Activated naive CD8-positive, alpha-beta T cell treated with anti-CD3 and anti-CD28 coated beads for 36 hours (primary cell): Measurements from ENCODE around the gene PCLAF. TPM values are rescaled to one million over a fixed set of nuclear protein-coding genes. Genes with fewer than 3 reads are reported as not detected.
"Not testable (repeated sequence)": the region's sequence is repeated elsewhere in the genome, so short reads cannot be mapped to it uniquely, and the experiment has no call there.

Experiments used
- DNase-seq: peaks from one replicate; pipeline ENCODE4 v3.0.0; 2021
- H3K27ac Mint-ChIP-seq: one replicate; pipeline ENCODE4 v1.8.0; 2022; ENCODE audit warnings: mild to moderate bottlenecking, moderate library complexity, mixed read lengths
- H3K27me3 Mint-ChIP-seq: one replicate; pipeline ENCODE4 v1.8.0; 2022; ENCODE audit warnings: mild to moderate bottlenecking, mixed read lengths
- H3K36me3 Mint-ChIP-seq: one replicate; pipeline ENCODE4 v1.8.0; 2021; ENCODE audit warnings: mild to moderate bottlenecking, mixed read lengths
- H3K4me1 Mint-ChIP-seq: one replicate; pipeline ENCODE4 v1.8.0; 2021; ENCODE audit warnings: mixed read lengths
- H3K4me3 Mint-ChIP-seq: one replicate; pipeline ENCODE4 v1.8.0; 2022; ENCODE audit warnings: mild to moderate bottlenecking, moderate library complexity, mixed read lengths
- H3K9me3 Mint-ChIP-seq: one replicate; pipeline ENCODE4 v1.8.0; 2022; ENCODE audit warnings: mixed read lengths
- total RNA-seq, 2 experiments: library from RNA; stranded (reverse); gene quantifications; one replicate each; pipeline ENCODE4 v1.2.3, GENCODE V29; 2021

The PCLAF gene
- total RNA-seq, 2 experiments from 2014 or later: 126 to 134 TPM

DNA sequence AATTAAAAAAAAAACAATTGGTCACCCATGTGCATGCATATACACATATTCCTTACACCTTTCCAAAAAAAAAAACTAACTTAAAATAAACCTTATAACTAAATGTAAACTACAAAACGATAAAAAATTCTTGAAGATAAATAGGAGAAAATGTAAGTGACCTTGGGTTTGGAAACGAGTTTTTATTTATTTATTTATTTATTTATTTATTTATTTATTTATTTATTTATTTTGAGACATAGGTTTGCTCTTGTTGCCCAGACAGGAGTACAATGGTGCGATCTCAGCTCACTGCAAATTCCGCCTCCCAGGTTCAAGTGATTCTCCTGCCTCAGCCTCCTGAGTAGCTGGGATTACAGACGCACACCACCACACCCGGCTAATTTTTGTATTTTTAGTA is 35.0 kb downstream of the PCLAF start:
- Mint-ChIP-seq H3K4me1 (peaks cover 22% of the 10 kb centered on the region), H3K36me3 (peaks cover 15% of the 10 kb centered on the region)
- not testable (repeated sequence) for H3K9me3 Mint-ChIP-seq, DNase-seq, H3K27ac Mint-ChIP-seq, H3K27me3 Mint-ChIP-seq, H3K4me3 Mint-ChIP-seq

DNA sequence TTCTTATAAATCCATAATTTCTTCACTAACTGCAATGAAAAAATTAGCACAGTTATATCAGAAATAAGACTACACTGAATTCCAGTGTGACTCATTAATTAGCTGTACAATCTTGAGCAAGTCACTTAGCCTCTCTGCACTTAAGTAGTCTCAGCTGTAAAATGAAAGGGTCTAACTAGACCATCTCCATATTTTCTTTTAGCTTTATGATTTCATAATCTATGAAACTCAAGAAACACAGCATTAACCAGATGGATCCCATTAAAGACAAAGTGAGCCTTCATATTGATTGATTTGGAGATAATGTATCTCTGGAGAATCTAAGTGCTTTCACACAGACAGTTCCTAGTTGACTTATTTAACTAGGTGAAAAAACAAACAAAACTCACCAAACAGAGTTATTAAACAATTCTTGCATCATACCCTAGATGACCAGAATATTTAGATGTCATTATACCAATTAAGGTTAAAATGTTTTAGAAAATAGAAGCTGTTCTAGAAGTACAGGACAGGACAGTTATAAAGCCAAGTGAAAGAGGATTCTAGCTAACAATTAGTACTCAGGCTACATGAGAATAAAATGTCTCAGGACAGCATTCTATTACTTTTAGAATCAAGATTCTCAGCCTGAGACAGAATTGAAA is 36.5 kb downstream of the PCLAF start:
- Mint-ChIP-seq H3K4me3 (no peak overlapping the region), H3K4me1 (peaks cover 18% of the 10 kb centered on the region), H3K9me3 (no peaks in the 10 kb centered on the region), H3K36me3 (peaks cover 13% of the 10 kb centered on the region), H3K27ac (no peak overlapping the region), H3K27me3 (no peaks in the 10 kb centered on the region)
- DNase-seq: no peak

DNA sequence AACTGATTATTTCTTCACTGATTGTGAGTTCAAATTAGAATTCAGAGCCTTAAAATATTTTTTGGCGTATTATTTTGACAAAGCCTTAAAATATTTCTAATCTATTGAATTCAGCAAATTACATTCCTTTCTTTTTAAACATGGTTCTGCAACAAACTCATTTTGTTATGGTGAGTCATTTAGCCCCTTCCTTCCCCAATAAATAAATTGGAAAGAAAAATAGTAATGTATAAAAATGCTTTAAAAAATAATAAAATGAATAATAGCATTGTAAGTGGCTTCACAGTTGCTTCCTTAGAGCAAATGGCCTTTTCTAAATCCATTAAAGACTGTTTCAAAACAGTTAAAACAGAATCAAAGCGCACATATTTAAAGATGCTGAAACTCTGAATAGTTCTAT is 37.4 kb downstream of the PCLAF start:
- Mint-ChIP-seq H3K27ac (no peak overlapping the region), H3K9me3 (no peaks in the 10 kb centered on the region), H3K4me3 (no peak overlapping the region), H3K27me3 (no peaks in the 10 kb centered on the region), H3K36me3 (peaks cover 14% of the 10 kb centered on the region), H3K4me1 (peaks cover 16% of the 10 kb centered on the region)
- DNase-seq: no peak

DNA sequence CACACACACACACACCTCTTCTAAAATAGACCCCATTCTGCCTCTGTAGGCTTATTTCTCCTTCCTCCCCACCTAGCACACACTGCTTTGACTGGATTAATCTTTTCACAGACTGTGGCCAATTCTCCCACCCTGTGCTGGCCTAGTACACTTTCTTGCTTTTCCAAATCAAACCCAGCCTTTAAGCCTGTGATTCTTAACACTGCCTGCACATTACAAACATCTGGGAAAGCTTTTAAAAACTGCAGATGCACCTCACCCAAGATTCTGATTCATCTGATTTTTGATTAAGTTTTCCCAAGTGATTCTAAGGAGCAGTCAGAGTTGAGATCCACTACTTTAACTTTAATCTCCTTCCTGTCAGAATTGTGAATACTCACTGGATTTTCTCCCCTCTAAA is 38.0 kb downstream of the PCLAF start:
- no peaks in the 10 kb centered on the region for H3K9me3 Mint-ChIP-seq
- H3K4me1 Mint-ChIP-seq: peaks cover 16% of the 10 kb centered on the region
- no peaks in the 10 kb centered on the region for H3K27me3 Mint-ChIP-seq
- peaks cover 14% of the 10 kb centered on the region for H3K36me3 Mint-ChIP-seq
- DNase-seq: no peak
- no peak overlapping the region for H3K27ac Mint-ChIP-seq
- H3K4me3 Mint-ChIP-seq: no peak overlapping the region

DNA sequence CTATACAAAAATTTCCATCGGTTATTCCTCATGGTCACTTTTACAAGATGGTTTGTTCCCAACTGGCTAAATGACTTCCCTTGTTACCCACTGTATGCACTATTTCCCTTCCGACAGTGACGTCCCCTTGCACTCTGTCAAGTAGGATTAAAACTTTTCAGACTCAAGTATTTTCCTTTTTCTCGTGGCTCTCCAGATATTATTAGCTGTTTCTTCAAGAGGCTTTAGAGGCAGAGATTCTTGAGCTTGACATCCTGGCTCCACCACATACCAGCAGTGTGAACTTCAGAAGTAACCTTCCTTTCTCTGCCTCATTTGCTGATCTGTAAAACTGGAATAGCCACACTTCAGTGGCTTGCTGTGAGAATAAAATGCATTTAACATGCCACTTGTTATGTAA is 39.3 kb downstream of the PCLAF start:
- no peak overlapping the region for H3K4me3 Mint-ChIP-seq
- H3K4me1 Mint-ChIP-seq: peaks cover 18% of the 10 kb centered on the region
- H3K36me3 Mint-ChIP-seq: peaks cover 9% of the 10 kb centered on the region
- H3K27ac Mint-ChIP-seq: no peak overlapping the region
- no peaks in the 10 kb centered on the region for H3K9me3 Mint-ChIP-seq
- DNase-seq: no peak
- H3K27me3 Mint-ChIP-seq: no peaks in the 10 kb centered on the region

DNA sequence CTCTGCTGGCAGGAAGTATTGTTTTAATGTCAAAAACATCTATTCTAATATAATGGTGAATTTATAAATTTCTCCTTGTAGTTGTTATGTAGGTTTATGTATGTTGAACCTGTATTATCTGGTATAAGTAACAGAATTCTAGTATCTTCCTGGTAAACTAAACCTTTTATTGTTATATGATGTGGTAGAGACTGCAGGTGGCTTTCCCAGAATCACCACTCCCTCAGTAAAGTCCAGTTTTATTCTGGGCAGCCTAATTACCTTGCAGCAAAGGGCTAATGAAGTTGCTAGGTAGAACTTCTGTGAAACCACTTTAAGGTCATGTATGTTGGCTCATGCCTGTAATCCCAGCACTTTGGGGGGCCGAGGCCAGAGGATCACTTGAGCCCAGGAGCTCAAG is 40.9 kb downstream of the PCLAF start:
- H3K4me3 Mint-ChIP-seq: no peak overlapping the region
- H3K36me3 Mint-ChIP-seq: peaks cover 9% of the 10 kb centered on the region
- H3K4me1 Mint-ChIP-seq: peaks cover 27% of the 10 kb centered on the region
- no peaks in the 10 kb centered on the region for H3K27me3 Mint-ChIP-seq
- H3K9me3 Mint-ChIP-seq: no peaks in the 10 kb centered on the region
- no peak for DNase-seq
- H3K27ac Mint-ChIP-seq: no peak overlapping the region

DNA sequence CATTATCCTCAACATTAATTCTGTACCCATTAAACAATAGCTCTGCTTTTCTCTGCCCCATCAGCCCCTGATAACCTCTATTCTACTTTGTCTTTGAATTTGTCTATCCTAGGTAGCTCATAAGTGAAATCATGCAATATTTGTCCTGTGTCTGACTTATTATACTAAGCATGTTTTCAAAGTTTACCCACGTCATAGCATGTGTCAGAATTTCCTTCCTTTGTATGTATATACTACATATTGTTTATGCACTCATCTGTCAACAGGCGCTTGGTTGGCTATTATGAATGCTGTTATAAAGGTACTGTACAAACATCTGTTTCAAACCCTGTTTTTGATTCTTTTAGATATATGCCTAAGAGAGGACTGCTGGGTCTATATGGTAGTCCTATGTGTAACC is 43.5 kb downstream of the PCLAF start:
- no peak for DNase-seq
- Mint-ChIP-seq H3K27me3 (no peaks in the 10 kb centered on the region), H3K27ac (no peak overlapping the region), H3K36me3 (peaks cover 19% of the 10 kb centered on the region), H3K4me1 (peaks cover 35% of the 10 kb centered on the region), H3K4me3 (no peak overlapping the region), H3K9me3 (no peaks in the 10 kb centered on the region)

DNA sequence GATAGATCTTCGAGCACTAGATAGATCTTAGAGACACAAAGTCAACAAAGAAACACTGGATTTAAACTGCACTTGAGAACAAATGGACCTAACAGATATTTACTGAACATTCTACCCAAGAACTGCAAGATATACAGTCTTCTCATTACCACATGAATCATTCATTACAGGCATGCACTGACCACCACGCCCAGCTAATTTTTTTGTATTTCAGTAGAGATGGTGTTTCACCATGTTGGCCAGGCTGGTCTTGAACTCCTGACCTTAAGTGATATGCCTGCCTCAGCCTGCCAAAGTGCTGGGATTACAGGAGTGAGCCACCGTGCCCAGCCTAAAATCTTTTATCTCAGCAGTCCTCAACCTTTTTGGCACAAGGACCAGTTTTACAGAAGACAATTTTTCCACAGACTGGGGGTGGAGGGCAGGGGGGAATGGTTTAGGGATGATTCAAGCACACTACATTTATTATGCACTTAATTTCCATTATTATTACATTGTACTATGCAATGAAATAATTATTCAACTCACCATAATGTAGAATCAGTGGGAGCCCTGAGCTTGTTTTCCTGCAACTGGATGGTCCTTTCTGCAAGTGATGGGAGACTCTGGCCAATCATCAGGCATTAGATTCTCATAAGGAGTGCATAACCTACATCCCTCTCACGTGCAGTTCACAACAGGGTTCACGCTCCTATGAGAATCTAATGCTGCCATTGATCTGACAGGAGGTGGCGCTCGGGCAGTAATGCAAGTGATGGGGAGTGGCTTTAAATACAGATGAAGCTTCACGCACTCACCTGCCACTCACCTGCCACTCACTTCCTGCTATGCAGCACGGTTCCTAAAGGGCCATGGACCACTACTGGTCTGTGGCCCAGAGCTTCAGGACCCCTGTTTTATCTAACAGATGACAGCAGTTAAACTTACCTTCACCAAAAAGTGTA is 47.0 kb downstream of the PCLAF start:
- peak overlapping the region; percentile 70 for H3K27ac Mint-ChIP-seq
- no peaks in the 10 kb centered on the region for H3K27me3 Mint-ChIP-seq
- no peak overlapping the region for H3K4me3 Mint-ChIP-seq
- H3K4me1 Mint-ChIP-seq: peaks cover 33% of the 10 kb centered on the region
- H3K9me3 Mint-ChIP-seq: no peaks in the 10 kb centered on the region
- H3K36me3 Mint-ChIP-seq: peaks cover 14% of the 10 kb centered on the region
- peak; percentile 11 for DNase-seq

DNA sequence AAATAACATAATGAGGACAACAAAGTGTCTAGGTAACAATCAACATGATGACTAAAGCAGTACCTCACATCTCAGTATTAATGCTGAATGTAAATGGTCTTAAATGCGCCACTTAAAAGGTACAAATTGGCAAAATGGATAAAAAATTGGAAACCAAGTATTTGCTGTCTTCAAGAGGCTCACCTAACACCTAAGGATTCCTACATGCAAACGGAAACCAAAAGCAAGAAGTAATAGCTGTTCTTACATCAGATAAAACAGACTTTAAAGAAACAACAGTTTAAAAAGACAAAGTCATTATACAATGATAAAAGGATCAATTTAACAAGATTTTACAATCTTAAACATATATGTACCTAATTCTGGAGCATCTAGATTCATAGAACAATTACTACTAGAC is 47.7 kb downstream of the PCLAF start:
- Mint-ChIP-seq H3K27me3 (no peaks in the 10 kb centered on the region), H3K4me3 (no peak overlapping the region), H3K4me1 (peaks cover 32% of the 10 kb centered on the region), H3K27ac (peak overlapping the region; percentile 70), H3K9me3 (no peaks in the 10 kb centered on the region), H3K36me3 (peaks cover 10% of the 10 kb centered on the region)
- no peak for DNase-seq

DNA sequence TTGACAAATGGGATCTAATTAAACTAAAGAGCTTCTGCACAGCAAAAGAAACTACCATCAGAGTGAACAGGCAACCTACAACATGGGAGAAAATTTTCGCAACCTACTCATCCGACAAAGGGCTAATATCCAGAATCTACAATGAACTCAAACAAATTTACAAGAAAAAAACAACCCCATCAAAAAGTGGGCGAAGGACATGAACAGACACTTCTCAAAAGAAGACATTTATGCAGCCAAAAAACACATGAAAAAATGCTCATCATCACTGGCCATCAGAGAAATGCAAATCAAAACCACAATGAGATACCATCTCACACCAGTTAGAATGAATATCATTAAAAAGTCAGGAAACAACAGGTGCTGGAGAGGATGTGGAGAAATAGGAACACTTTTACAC is 49.6 kb downstream of the PCLAF start:
- not testable (repeated sequence) for H3K36me3 Mint-ChIP-seq, H3K27me3 Mint-ChIP-seq, H3K27ac Mint-ChIP-seq, H3K4me3 Mint-ChIP-seq, H3K9me3 Mint-ChIP-seq, DNase-seq
- peaks cover 28% of the 10 kb centered on the region for H3K4me1 Mint-ChIP-seq

DNA sequence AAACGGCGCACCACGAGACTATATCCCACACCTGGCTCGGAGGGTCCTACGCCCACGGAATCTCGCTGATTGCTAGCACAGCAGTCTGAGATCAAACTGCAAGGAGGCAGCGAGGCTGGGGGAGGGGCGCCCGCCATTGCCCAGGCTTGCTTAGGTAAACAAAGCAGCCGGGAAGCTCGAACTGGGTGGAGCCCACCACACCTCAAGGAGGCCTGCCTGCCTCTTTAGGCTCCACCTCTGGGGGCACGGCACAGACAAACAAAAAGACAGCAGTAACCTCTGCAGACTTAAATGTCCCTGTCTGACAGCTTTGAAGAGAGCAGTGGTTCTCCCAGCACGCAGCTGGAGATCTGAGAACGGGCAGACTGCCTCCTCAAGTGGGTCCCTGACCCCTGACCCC is 54.3 kb downstream of the PCLAF start:
- H3K36me3 Mint-ChIP-seq, H3K27ac Mint-ChIP-seq, H3K27me3 Mint-ChIP-seq, H3K4me1 Mint-ChIP-seq, H3K9me3 Mint-ChIP-seq, DNase-seq, H3K4me3 Mint-ChIP-seq: not testable (repeated sequence)

DNA sequence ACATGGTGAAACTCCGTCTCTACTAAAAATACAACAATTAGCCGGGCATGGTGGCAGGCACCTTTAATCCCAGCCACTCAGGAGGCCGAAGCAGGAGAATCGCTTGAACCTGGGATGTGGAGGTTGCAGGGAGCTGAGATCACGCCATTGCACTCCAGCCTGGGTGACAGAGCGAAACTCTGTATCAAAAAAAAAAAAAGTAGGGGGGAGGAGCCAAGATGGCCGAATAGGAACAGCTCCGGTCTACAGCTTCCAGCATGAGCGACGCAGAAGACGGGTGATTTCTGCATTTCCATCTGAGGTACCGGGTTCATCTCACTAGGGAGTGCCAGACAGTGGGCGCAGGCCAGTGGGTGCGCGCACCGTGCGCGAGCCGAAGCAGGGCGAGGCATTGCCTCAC is 54.8 kb downstream of the PCLAF start:
- H3K27ac Mint-ChIP-seq, H3K4me1 Mint-ChIP-seq, DNase-seq, H3K36me3 Mint-ChIP-seq, H3K4me3 Mint-ChIP-seq, H3K9me3 Mint-ChIP-seq, H3K27me3 Mint-ChIP-seq: not testable (repeated sequence)

DNA sequence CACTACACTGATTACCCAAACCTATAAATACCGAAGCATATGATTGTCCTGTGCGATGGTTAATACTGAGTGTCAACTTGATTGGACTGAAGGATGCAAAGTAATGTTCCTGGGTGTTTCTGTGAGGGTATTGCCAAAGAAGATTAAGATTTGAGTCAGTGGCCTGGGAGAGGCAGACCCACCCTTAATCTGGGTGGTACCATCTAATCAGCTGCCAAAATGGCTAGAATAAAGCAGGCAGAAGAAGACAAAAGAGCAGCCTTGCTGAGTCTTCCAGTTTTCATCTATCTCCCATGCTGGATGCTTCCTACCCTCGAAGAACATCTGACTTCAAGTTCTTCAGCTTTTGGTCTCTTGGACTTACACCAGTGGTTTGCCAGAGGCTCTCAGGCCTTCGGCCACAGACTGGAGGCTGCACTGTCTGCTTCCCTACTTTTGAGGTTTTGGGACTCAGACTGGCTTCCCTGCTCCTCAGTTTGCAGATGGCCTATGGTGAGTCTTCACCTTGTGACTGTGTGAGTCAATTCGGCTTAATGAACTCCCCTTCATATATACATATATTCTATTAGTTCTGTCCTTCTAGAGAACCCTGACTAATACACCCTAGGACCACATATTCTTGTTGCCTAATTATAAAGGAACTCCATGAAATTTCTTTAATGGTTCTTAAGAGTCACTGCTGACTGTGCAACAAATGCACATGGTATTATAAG is 56.9 kb downstream of the PCLAF start:
- Mint-ChIP-seq H3K27me3 (no peaks in the 10 kb centered on the region), H3K4me1 (peaks cover 3% of the 10 kb centered on the region), H3K9me3 (no peaks in the 10 kb centered on the region), H3K36me3 (peaks cover 2% of the 10 kb centered on the region), H3K27ac (no peak overlapping the region), H3K4me3 (no peak overlapping the region)
- DNase-seq: no peak

DNA sequence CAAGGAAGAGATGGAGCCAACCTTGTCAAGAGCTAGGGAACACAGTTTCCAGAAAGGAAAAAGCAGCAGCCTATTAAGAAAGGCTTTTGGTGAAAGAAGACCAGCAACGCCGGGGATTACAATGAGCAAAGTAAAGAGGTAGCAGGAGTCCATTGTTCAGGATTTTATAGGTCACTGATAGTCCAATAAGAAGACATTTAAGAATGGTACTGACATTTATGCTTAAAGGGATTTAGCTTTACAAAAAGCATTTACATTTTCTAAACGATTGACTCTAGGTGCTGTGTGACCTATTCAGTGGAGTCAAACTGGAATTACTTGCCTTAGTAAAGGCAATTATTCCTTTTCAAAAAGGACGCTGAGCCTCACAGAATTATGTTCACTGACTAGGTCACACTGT is 66.0 kb downstream of the PCLAF start:
- peaks cover 4% of the 10 kb centered on the region for H3K4me1 Mint-ChIP-seq

DNA sequence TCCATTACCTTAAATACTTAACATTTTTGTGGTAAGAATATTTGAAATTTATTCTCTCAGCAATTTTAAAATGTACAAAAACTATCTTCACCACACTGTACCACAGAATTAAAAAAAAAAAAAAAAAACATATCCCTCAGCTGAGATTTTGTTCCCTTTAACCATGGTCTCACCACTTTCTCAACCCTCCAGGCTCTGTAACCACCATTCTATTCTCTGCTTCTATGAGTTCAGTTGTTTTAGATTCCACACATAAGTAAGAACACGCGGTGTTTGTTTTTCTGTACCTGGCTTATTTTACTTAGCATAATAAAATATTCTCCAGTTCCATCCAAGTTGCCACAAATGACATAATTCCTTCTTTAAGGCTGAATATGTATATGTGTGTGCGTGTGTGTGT is 66.8 kb downstream of the PCLAF start:
- no peaks in the 10 kb centered on the region for H3K9me3 Mint-ChIP-seq
- peaks cover 6% of the 10 kb centered on the region for H3K4me1 Mint-ChIP-seq
- no peak overlapping the region for H3K27ac Mint-ChIP-seq
- no peak for DNase-seq
- H3K36me3 Mint-ChIP-seq: peaks cover 8% of the 10 kb centered on the region
- no peaks in the 10 kb centered on the region for H3K27me3 Mint-ChIP-seq
- no peak overlapping the region for H3K4me3 Mint-ChIP-seq

More for the DNA sequence above, 66.0 kb downstream of the PCLAF start:
- Mint-ChIP-seq H3K36me3 (peaks cover 8% of the 10 kb centered on the region), H3K9me3 (no peaks in the 10 kb centered on the region), H3K27ac (no peak overlapping the region), H3K27me3 (no peaks in the 10 kb centered on the region), H3K4me3 (no peak overlapping the region)
- no peak for DNase-seq
